PC-3 (cell line): ENCODE results near the gene ZDHHC19. TPM values are rescaled to one million over a fixed set of nuclear protein-coding genes. Genes with fewer than 3 reads are reported as not detected.
"Not testable (repeated sequence)": the region's sequence is repeated elsewhere in the genome, so short reads cannot be mapped to it uniquely, and the experiment has no call there.

Experiments
- ATAC-seq: fragments of 200-7000 bp; cut with Tn5 transposase; 2 replicates; pipeline ENCODE4 v1.9.1; 2020; ENCODE audit warnings: mild to moderate bottlenecking, moderate library complexity
- BruUV-seq: library from RNA; stranded (reverse); fragments of 400-500 nt; replicated peaks from 2 replicates; lab custom pipeline; 2021; lab: Mats Ljungman, UMichigan
- CTCF ChIA-PET: fragments of 300-600 bp; sonication (Branson Sonifier 250); formaldehyde crosslinking; loops from one replicate; lab custom pipeline; 2022; ENCODE audit warnings: antibody characterized with exemption; lab: Charles Lee
- POLR2A ChIA-PET: fragments of 300-600 bp; sonication (Branson Sonifier 250); formaldehyde crosslinking; loops from one replicate; lab custom pipeline; 2022; ENCODE audit warnings: antibody characterized with exemption; ENCODE audit not compliant: unreplicated experiment; lab: Charles Lee
- DNase-seq: peaks from one replicate; pipeline ENCODE4 v3.0.0-alpha.2; 2015
- H2AFZ ChIP-seq: fragments of 300-600 bp; sonication (generic); 2 replicates; pipeline ENCODE4 v1.6.0; 2016; ENCODE audit warnings: antibody characterized with exemption, low read length
- H3F3A ChIP-seq: fragments of 300-600 bp; sonication (generic); one replicate; pipeline ENCODE4 v1.6.0; 2017; ENCODE audit warnings: antibody characterized with exemption, low read length, control low read depth, mild to moderate bottlenecking; ENCODE audit not compliant: unreplicated experiment
- H3K27ac ChIP-seq: fragments of 300-600 bp; sonication (generic); 2 replicates; pipeline ENCODE4 v1.5.1; 2016; ENCODE audit warnings: mild to moderate bottlenecking, low read length
- H3K27me3 ChIP-seq: fragments of 300-600 bp; sonication (generic); 2 replicates; pipeline ENCODE4 v1.6.1; 2016; ENCODE audit warnings: low read length, mixed read lengths
- H3K36me3 ChIP-seq: fragments of 300-600 bp; sonication (generic); 2 replicates; pipeline ENCODE4 v1.6.1; 2016; ENCODE audit warnings: low read depth, mixed run types, low read length, mixed read lengths
- H3K4me1 ChIP-seq: fragments of 300-600 bp; sonication (generic); 2 replicates; pipeline ENCODE4 v1.5.1; 2016; ENCODE audit warnings: low read length; ENCODE audit not compliant: insufficient read depth
- H3K4me2 ChIP-seq: fragments of 300-600 bp; sonication (generic); 2 replicates; pipeline ENCODE4 v1.6.0; 2016; ENCODE audit warnings: low read length
- H3K4me3 ChIP-seq: fragments of 300-600 bp; sonication (generic); 2 replicates; pipeline ENCODE4 v1.5.1; 2016; ENCODE audit warnings: mild to moderate bottlenecking, low read length, mixed read lengths
- H3K79me2 ChIP-seq: fragments of 300-600 bp; sonication (generic); 2 replicates; pipeline ENCODE4 v1.6.1; 2017; ENCODE audit warnings: low read length, mixed read lengths
- H3K9ac ChIP-seq: fragments of 300-600 bp; sonication (generic); 2 replicates; pipeline ENCODE4 v1.6.0; 2016; ENCODE audit warnings: mild to moderate bottlenecking, low read length
- H3K9me2 ChIP-seq: fragments of 300-600 bp; sonication (generic); replicated peaks from 2 replicates; pipeline ENCODE4 v1.6.1; 2016; ENCODE audit warnings: mixed run types, low read length, mixed read lengths
- H3K9me3 ChIP-seq: fragments of 300-600 bp; sonication (generic); 2 replicates; pipeline ENCODE4 v1.6.1; 2016; ENCODE audit warnings: low read length, mixed read lengths
- H4K20me1 ChIP-seq: fragments of 300-600 bp; sonication (generic); 2 replicates; pipeline ENCODE4 v1.6.1; 2016; ENCODE audit warnings: low read length, mixed read lengths
- CTCF ChIP-seq: fragments of 300-600 bp; sonication (generic); conservative IDR thresholded peaks from 2 replicates; pipeline ENCODE4 v1.5.1; 2017; ENCODE audit warnings: antibody characterized with exemption, low read depth, mild to moderate bottlenecking, low read length
- EZH2 ChIP-seq: fragments of 300-600 bp; sonication (generic); IDR thresholded peaks from one replicate; pipeline ENCODE4 v1.6.1; 2017; ENCODE audit warnings: antibody characterized with exemption, mild to moderate bottlenecking, low read length; ENCODE audit not compliant: unreplicated experiment
- EZH2phosphoT487 ChIP-seq: fragments of 300-600 bp; sonication (generic); IDR thresholded peaks from 2 replicates; pipeline ENCODE4 v1.6.1; 2018; ENCODE audit warnings: mild to moderate bottlenecking, antibody characterized with exemption, low read length, borderline replicate concordance
- intact Hi-C: fragments of 100-400 bp; cut with micrococcal nuclease; formaldehyde crosslinking; loops from 2 replicates; pipeline ENCODE4 v1.9.0; 2023
- total RNA-seq: library from RNA; depleted of rRNA; stranded (reverse); fragments of >200 nt; gene quantifications from 2 replicates; pipeline ENCODE4 v1.2.3, GENCODE V29; 2014

ZDHHC19 gene
- total RNA-seq, 1 experiment from 2014 or later: not detected

- H3K79me2 ChIP-seq: no peaks in the 10 kb centered on the region; the same call in 1 of the 2 replicates
- ChIA-PET POLR2A (no interaction called here), CTCF (no interaction called here)
- TF ChIP-seq CTCF (no peak), EZH2phosphoT487 (no peak), EZH2 (no peak)
- DNase-seq: peak; percentile 87
- H3F3A ChIP-seq: no peaks in the 10 kb centered on the region
- BruUV-seq: TSS peak; percentile 25
- peaks cover 18% of the 10 kb centered on the region for H3K4me1 ChIP-seq
- peak overlapping the region; percentile 69 for H3K27ac ChIP-seq
- H2AFZ ChIP-seq: no peak overlapping the region
- no peaks in the 10 kb centered on the region for H4K20me1 ChIP-seq
- intact Hi-C loops: no loop called here
- peaks cover 29% of the 10 kb centered on the region; the same call in 1 of the 2 replicates for H3K36me3 ChIP-seq
- peak; percentile 98 for ATAC-seq
- H3K9ac ChIP-seq: no peak overlapping the region; the same call in 1 of the 2 replicates
- H3K4me3 ChIP-seq: no peak overlapping the region
- H3K4me2 ChIP-seq: 0 out of 2 replicates have a peak overlapping the region, but pooled peaks have one; percentile 3
- H3K27me3 ChIP-seq: no peaks in the 10 kb centered on the region
- H3K9me2 ChIP-seq: no peaks in the 10 kb centered on the region
- no peaks in the 10 kb centered on the region for H3K9me3 ChIP-seq
Measured at GRCh38 chr3:196246612-196247308, 35.6 kb upstream of the ZDHHC19 start.

- BruUV-seq, H3K9me3 ChIP-seq, ATAC-seq, H4K20me1 ChIP-seq, H3K27ac ChIP-seq, H3K4me2 ChIP-seq, DNase-seq, POLR2A ChIA-PET, H3K9me2 ChIP-seq, H3K4me3 ChIP-seq, H3K27me3 ChIP-seq, intact Hi-C loops, H3F3A ChIP-seq, CTCF ChIA-PET, H3K9ac ChIP-seq, H2AFZ ChIP-seq, H3K79me2 ChIP-seq: not testable (repeated sequence)
- peaks cover 18% of the 10 kb centered on the region for H3K4me1 ChIP-seq
- peaks cover 33% of the 10 kb centered on the region; the same call in 1 of the 2 replicates for H3K36me3 ChIP-seq
Measured at GRCh38 chr3:196244166-196244565, 33.0 kb upstream of the ZDHHC19 start.

GRCh38 chr3:196241704-196242103, 30.5 kb upstream of the ZDHHC19 start:
- DNase-seq (no peak), ATAC-seq (no peak)
- BruUV-seq: no TSS peak
- Histone ChIP-seq H2AFZ (no peak overlapping the region), H3K36me3 (peaks cover 43% of the 10 kb centered on the region; the same call in 1 of the 2 replicates), H3K9ac (no peak overlapping the region), H3K9me2 (no peaks in the 10 kb centered on the region), H3K9me3 (no peaks in the 10 kb centered on the region), H3K4me3 (no peak overlapping the region), H3K4me2 (no peak overlapping the region), H4K20me1 (no peaks in the 10 kb centered on the region), H3K27ac (no peak overlapping the region), H3K79me2 (no peaks in the 10 kb centered on the region), H3K27me3 (no peaks in the 10 kb centered on the region), H3K4me1 (peaks cover 6% of the 10 kb centered on the region; the same call in 1 of the 2 replicates), H3F3A (no peaks in the 10 kb centered on the region)
- intact Hi-C loops: no loop called here
- POLR2A ChIA-PET: no interaction called here
- CTCF ChIA-PET: interaction anchor here (0.7 kb wide), 2 partner anchors 29 to 128 kb away, joined by 4 to 17 read pairs; no protein-coding TSS in a partner anchor
- no peak for TF ChIP-seq EZH2
- TF ChIP-seq CTCF: no peak
- TF ChIP-seq EZH2phosphoT487: no peak
